GM12873 (cell line): ENCODE results near the gene NQO2.

Experiments used
- TF ChIP-seq, protein P1 (sequence below): IDR thresholded peaks from 2 replicates; pipeline ENCODE4 v1.5.1; 2012; ENCODE audit warnings: low read depth, mild to moderate bottlenecking, moderate library complexity, low read length, control low read depth; ENCODE audit not compliant: insufficient read depth; ENCODE audit errors: missing control alignments

Gene NQO2

DNA sequence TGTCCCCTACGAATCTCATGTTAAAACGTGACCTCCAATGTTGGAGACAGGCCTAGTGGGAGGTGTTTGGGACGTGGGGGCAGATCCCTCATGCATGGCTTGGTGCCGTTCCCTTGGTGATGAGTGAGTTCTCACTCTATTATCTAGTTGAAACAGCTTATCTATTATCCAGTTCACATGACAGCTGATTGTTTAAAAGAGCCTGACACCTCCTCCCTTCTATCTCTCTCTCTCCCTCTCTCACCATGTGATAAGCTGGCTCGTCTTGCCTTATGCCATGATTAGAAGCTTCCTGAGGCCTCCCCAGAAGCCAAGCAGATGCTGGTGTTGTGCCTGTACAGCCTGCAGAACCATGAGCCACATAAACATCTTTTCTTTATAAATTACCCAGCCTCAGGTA is 35.7 kb downstream of the NQO2 start:
- TF ChIP-seq, protein P1, sequence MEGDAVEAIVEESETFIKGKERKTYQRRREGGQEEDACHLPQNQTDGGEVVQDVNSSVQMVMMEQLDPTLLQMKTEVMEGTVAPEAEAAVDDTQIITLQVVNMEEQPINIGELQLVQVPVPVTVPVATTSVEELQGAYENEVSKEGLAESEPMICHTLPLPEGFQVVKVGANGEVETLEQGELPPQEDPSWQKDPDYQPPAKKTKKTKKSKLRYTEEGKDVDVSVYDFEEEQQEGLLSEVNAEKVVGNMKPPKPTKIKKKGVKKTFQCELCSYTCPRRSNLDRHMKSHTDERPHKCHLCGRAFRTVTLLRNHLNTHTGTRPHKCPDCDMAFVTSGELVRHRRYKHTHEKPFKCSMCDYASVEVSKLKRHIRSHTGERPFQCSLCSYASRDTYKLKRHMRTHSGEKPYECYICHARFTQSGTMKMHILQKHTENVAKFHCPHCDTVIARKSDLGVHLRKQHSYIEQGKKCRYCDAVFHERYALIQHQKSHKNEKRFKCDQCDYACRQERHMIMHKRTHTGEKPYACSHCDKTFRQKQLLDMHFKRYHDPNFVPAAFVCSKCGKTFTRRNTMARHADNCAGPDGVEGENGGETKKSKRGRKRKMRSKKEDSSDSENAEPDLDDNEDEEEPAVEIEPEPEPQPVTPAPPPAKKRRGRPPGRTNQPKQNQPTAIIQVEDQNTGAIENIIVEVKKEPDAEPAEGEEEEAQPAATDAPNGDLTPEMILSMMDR: no peak

DNA sequence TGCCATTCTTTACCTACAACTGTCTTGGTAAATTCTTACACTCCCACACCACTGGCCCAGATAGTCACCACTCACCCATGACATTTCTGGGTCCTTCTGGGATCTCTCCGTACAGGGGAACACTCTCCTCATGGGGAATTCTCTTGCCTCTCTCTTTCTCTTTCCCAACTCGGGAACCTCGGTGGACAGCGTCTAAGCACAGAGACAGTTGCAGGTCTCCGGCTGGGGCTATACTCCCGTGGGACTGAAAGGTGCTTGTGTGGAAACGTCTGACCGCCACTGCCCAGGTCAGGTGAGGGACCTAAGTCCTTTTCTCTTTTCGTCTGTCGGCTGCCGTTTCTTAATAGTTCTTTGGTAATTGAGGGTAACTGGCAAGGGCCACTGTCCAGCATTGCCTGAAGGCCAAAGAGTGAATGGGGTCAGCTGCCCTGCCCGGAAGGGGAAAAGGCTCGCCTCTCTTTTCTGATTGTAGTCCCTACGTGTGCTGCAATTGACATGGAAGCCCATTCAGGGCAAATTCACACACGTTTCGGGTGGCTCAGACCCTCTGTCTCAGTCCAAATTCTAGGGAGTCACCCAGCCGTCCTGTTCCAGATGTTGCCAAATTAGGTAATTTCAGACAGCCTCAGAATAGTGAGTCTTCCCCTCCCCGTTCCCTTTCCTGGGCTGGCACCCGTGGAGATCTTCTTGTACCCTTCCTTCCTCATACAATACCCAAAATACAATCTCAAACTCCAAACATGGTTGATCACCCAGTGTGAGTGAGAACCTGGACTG is 37.4 kb downstream of the NQO2 start:
- TF ChIP-seq, protein P1: no peak

DNA sequence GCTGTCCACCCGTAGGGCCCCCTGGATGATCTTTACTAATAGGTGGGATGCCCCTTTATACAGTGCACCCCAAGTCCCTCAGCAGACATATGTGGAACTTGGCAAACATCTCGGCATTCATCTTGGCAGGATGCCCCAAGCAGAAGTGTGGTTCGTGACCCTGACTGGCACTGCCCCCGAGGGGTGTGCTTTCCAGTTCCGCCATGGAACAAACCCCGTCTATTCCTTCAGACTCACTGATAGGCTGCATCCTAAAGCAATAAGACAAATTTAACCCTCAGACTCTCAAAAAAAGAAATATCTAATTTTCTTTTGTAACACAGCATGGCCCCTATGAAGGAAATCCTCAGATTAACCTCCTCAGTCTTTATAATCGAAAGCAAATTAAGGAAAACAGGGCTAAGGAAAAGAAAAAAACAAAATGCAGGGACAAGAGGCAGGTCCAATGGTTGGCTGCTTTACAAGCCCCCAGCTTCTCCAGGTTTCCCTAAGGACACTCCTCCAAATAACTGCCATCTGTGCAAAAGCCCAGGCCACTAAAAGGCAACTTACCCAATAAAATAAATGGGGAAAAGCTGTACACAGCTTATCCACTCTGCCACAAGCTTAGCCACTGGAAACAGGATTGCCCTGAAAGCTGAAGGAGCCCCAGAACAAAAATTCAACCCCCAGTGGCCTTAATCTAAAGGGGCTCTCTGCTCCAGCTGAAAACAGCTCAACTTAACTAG is 38.1 kb downstream of the NQO2 start:
- TF ChIP-seq, protein P1: no peak

DNA sequence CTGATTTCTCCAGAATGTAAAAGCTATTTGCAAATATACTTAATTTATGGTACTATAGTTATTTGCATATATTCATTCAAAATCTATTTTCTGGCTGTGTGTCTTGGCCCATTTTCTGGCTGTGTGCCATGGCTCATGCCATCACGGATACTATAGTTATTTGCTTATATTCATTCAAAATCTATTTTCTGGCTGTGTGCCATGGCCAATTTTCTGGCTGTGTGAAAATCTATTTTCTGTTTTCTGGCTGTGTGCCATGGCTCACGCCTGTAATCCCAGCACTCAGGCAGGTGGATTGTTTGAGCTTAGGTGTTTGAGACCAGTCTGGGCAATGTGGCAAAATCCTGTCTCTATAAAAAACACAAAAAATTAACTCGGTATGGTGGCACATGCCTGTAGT is 39.7 kb downstream of the NQO2 start:
- TF ChIP-seq, protein P1: no peak

DNA sequence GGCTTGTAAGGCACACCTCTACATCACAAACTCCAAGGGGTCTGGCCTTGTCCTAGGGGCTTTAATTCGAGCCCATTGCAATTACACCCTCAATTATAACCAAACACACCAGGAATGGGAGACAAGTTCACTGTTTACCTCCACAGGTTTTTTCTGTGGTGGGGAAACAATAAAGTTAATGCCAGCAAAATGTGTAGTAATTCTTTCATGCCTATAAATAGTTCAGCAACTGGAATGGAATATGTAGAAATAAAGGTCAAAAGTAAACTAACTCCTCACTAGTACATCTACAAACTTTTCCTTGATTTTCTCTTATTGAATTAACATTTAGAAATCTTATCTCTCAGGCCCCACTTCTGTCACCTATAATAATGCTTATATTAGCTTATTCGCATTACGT is 41.5 kb downstream of the NQO2 start:
- TF ChIP-seq, protein P1: no peak

DNA sequence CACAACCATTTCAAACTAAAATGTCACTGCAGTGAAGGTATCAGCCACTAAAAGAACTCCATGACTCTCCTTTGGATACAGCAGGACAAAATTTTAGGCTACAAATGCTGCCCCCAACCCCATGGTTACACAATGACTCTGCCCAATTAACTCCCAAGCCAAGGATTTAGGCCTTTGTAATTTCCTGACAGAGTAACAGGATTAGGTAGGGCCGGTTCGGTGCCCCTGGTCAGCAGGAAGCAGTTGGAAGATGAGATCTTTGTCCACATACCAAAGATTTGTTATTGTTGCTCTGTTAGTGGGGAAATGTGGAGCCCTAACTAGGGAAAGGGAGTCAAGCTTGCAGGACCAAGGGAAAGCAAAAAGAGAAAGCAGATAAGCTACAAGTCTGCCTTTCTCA is 41.9 kb downstream of the NQO2 start:
- TF ChIP-seq, protein P1: no peak

DNA sequence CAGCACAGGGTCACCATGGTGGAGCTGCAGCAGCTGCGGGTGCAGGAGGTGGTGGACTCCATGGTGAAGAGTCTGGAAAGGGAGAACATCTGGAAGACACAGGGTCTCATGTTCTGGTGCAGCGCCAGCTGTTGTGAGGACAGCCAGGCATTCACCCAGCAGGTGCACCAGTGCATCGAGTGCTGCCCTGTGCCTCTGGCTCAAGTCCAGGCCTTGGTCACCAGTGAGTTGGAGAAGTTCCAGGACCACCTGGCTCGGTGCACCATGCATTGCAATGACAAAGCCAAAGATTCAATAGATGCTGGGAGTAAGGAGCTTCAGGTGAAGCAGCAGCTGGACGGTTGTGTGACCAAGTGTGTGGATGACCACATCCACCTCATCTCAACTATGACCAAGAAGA is 45.7 kb downstream of the NQO2 start:
- TF ChIP-seq, protein P1: no peak
